Right hindlimb (tissue), 1 donor: ENCODE data around the gene CEACAM21.

Experiments used
- DNase-seq: peaks from one replicate; pipeline ENCODE4 v3.0.0-alpha.2; 2018

Gene CEACAM21

DNA sequence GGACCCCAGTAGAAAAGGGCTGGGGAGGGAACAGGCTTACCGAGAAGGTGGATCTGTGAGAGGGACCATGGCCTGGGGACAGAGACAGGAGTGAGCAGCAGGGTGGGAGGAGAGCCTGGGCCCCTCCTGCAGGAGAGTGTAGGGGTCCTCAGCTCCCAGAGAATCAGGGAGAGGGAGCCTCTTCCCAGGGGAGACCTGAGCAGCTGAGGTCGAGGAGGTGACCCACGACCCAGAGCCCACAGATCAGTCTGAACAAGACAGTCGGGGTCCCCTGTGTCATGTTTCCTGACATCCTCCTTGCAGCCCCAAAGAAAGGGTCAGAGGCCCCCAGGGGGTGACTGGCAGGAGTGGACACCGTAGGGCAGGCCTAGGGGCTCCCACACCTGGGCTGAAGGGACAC lies 44.2 kb downstream of the CEACAM21 start:
- DNase-seq = no peak

DNA sequence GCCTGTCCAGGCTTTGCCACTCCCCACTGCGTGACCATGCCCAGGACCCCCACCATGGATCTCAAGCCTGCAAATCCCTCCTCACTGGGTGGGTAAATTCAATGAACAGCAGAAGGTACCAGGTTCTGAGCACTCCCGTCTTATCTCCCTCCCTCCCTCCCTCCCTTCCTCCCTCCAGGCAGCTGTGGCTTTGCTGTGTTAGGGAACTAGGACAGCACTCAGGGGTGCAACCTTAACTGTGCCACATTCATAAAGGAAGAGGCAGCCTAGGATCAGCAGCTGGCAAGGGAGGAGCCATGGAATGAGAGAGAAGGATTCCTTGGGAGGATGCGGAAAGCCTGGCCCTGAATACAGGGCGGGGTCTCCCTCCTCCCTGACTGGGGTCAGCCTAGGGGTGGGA lies 45.3 kb downstream of the CEACAM21 start:
- DNase-seq = no peak

DNA sequence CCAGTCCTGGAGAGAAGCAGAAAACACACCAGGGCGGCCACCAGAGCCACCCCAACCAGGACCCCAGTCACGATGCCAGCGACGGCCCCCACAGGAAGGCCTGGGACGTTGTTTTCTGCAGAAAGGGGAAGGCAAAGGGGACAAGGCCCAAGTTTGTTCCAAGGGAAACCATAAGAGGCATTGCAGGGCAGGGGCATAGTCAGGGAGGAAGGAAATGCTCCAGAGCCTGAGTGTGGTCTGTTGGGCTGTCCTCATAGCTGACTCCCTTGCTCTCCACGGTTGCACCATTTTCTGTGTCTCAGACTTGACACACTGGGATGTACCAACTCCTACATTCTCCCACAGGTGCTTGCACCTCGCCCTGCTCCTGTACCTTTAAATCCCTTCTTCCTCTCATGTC lies 45.7 kb downstream of the CEACAM21 start:
- DNase-seq = no peak

DNA sequence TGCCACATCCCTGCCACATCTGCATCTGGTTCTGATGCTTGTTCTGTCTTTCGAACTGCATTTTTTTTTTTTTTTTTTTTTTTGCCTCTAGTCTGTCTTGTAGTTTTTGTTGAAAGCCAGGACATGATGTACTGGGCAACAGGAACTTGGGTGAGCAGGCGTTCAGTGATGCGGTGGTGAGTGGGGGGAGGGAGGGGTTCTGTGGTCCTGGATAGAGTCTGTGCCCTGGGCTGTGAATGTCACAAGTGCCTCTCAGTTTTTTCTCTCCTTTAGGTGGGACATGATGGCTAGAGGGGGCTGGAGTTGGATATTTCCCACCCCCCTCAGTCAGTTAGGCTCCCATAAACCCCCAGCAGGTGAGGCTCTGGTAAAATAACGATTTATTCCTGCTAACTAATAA lies 47.4 kb downstream of the CEACAM21 start:
- DNase-seq = no peak

DNA sequence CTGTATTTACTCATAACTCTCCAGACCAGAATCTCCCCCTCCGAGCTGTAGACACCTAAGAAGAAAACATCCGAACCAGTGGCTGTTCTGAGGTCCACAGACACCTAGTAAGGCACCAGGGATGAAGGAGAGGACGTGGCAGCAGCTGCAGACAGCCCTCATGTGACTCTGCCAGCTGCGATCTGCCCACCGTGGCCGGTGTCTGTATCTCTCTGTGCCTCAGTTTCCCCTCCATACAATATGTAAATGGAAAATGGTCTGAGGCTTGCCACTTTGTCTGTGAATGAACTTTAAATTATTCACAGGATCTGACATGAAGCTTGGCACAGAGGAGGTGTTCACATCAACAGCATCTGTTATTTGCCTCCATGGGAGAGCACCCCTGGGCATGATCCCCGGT lies 48.5 kb downstream of the CEACAM21 start:
- DNase-seq = no peak

- no peak for DNase-seq
Observed at GRCh38 chr19:41624937-41625336, 49.0 kb downstream of the CEACAM21 start.

- no peak for DNase-seq
Observed at GRCh38 chr19:41626278-41626677, 50.3 kb downstream of the CEACAM21 start.

DNA sequence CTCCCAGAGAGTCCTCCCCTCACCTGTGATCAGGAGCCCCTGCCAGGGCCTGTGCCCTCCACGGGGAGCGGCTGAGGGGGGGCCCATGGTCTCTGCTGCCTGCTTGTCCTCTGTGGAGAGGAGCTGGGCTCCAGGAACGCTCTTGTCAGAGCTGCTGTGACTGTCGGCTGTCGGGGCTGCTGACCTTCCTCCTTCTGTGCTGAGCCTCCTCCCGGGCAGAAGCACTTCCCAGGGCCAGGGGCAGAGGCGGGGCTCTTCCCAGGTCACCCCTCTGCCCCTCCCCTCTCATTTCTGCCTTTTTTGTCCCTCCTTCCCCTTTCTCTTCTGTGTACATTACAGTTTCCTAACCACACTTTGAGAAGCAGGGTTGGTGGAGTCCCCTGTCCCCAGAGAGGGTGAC lies 50.9 kb downstream of the CEACAM21 start, which contains the start of gene CEACAM4:
CEACAM4 (minus strand) TSS at position 198 of the 400 bp plus-strand sequence; CDS start at position 87, 111 bp downstream.
- no peak for DNase-seq

- no peak for DNase-seq
Observed at GRCh38 chr19:41627966-41628675, 52.2 kb downstream of the CEACAM21 start.
